Measurements from ENCODE around the gene CLASP1.

CLASP1 gene

GRCh38 chr2:121294881-121295840, 354.1 kb downstream of the CLASP1 start:
- no peaks in the 10 kb centered on the region for H3K36me3 ChIP-seq (replicated peaks; ENCODE audit: low read depth, low read length)
- no peaks in the 10 kb centered on the region for H3K79me2 ChIP-seq (ENCODE audit: low read length)
- H2AFZ ChIP-seq (ENCODE audit: low read depth, low read length): no peak overlapping the region
- H3K4me1 ChIP-seq (ENCODE audit: low read length): no peaks in the 10 kb centered on the region
- H3K9ac ChIP-seq (ENCODE audit: low read length): no peak overlapping the region
- TF ChIP-seq EZH2phosphoT487 (IDR thresholded peaks at IDR 0.05; ENCODE audit: low read depth) (no peak), CTCF (IDR thresholded peaks at IDR 0.05; ENCODE audit: low read depth, low read length) (no peak; the same call in 1 of the 2 replicates)
- H4K20me1 ChIP-seq (ENCODE audit: insufficient read depth, low read length): no peaks in the 10 kb centered on the region
- H3K4me2 ChIP-seq (ENCODE audit: low read length): no peak overlapping the region
- H3K4me3 ChIP-seq (ENCODE audit: low read length): no peak overlapping the region
- H3K27me3 ChIP-seq (ENCODE audit: low read depth, low read length): no peaks in the 10 kb centered on the region
- no peaks in the 10 kb centered on the region for H3K9me3 ChIP-seq (ENCODE audit: insufficient read depth, low read length)
- H3K27ac ChIP-seq (ENCODE audit: low read length): no peak overlapping the region

GRCh38 chr2:121293450-121294325, 355.6 kb downstream of the CLASP1 start:
- Histone ChIP-seq H3K79me2 (ENCODE audit: low read length) (no peaks in the 10 kb centered on the region), H3K27me3 (ENCODE audit: low read depth, low read length) (no peaks in the 10 kb centered on the region), H3K36me3 (replicated peaks; ENCODE audit: low read depth, low read length) (no peaks in the 10 kb centered on the region), H3K9me3 (ENCODE audit: insufficient read depth, low read length) (no peaks in the 10 kb centered on the region), H2AFZ (ENCODE audit: low read depth, low read length) (no peak overlapping the region), H3K9ac (ENCODE audit: low read length) (no peak overlapping the region), H3K4me2 (ENCODE audit: low read length) (no peak overlapping the region), H3K4me1 (ENCODE audit: low read length) (no peaks in the 10 kb centered on the region), H4K20me1 (ENCODE audit: insufficient read depth, low read length) (no peaks in the 10 kb centered on the region), H3K4me3 (ENCODE audit: low read length) (no peak overlapping the region), H3K27ac (ENCODE audit: low read length) (no peak overlapping the region)
- no peak for TF ChIP-seq CTCF (IDR thresholded peaks at IDR 0.05; ENCODE audit: low read depth, low read length)
- TF ChIP-seq EZH2phosphoT487 (IDR thresholded peaks at IDR 0.05; ENCODE audit: low read depth): no peak

GRCh38 chr2:121291251-121291580, 358.0 kb downstream of the CLASP1 start:
- Histone ChIP-seq H3K27me3 (ENCODE audit: low read depth, low read length) (no peaks in the 10 kb centered on the region), H3K79me2 (ENCODE audit: low read length) (no peaks in the 10 kb centered on the region), H3K4me2 (ENCODE audit: low read length) (no peak overlapping the region), H3K9me3 (ENCODE audit: insufficient read depth, low read length) (no peaks in the 10 kb centered on the region), H3K4me1 (ENCODE audit: low read length) (peaks cover 20% of the 10 kb centered on the region), H3K27ac (ENCODE audit: low read length) (no peak overlapping the region), H3K9ac (ENCODE audit: low read length) (no peak overlapping the region), H4K20me1 (ENCODE audit: insufficient read depth, low read length) (no peaks in the 10 kb centered on the region), H3K36me3 (replicated peaks; ENCODE audit: low read depth, low read length) (no peaks in the 10 kb centered on the region), H2AFZ (ENCODE audit: low read depth, low read length) (no peak overlapping the region), H3K4me3 (ENCODE audit: low read length) (no peak overlapping the region)
- TF ChIP-seq EZH2phosphoT487 (IDR thresholded peaks at IDR 0.05; ENCODE audit: low read depth) (no peak), CTCF (IDR thresholded peaks at IDR 0.05; ENCODE audit: low read depth, low read length) (no peak)

GRCh38 chr2:121289271-121289670, 360.0 kb downstream of the CLASP1 start:
- H3K27ac ChIP-seq (ENCODE audit: low read length): no peak overlapping the region
- H3K9me3 ChIP-seq (ENCODE audit: insufficient read depth, low read length): no peaks in the 10 kb centered on the region
- no peak overlapping the region for H3K4me3 ChIP-seq (ENCODE audit: low read length)
- H3K79me2 ChIP-seq (ENCODE audit: low read length): no peaks in the 10 kb centered on the region
- no peak overlapping the region for H3K9ac ChIP-seq (ENCODE audit: low read length)
- no peak for TF ChIP-seq EZH2phosphoT487 (IDR thresholded peaks at IDR 0.05; ENCODE audit: low read depth)
- no peak for TF ChIP-seq CTCF (IDR thresholded peaks at IDR 0.05; ENCODE audit: low read depth, low read length)
- no peaks in the 10 kb centered on the region for H3K27me3 ChIP-seq (ENCODE audit: low read depth, low read length)
- no peak overlapping the region for H2AFZ ChIP-seq (ENCODE audit: low read depth, low read length)
- no peak overlapping the region for H3K4me2 ChIP-seq (ENCODE audit: low read length)
- H3K4me1 ChIP-seq (ENCODE audit: low read length): peaks cover 20% of the 10 kb centered on the region
- H3K36me3 ChIP-seq (replicated peaks; ENCODE audit: low read depth, low read length): no peaks in the 10 kb centered on the region
- H4K20me1 ChIP-seq (ENCODE audit: insufficient read depth, low read length): no peaks in the 10 kb centered on the region
